ENCODE measurements around the gene FAM222A.

Gene FAM222A

GRCh38 chr12:109813810-109814416, 100.3 kb downstream of the FAM222A start:
- Histone ChIP-seq H3K4me3 (ENCODE audit: insufficient read depth, low read length, poor library complexity, severe bottlenecking) (no peak overlapping the region), H3K27ac (ENCODE audit: low read depth, low read length) (no peak overlapping the region), H3K36me3 (ENCODE audit: low read length) (no peaks in the 10 kb centered on the region), H3F3A (ENCODE audit: insufficient read depth) (no peaks in the 10 kb centered on the region), H4K20me1 (ENCODE audit: low read depth, low read length) (no peaks in the 10 kb centered on the region), H3K79me2 (ENCODE audit: insufficient read depth, low read length) (no peaks in the 10 kb centered on the region), H2AFZ (ENCODE audit: low read depth, low read length, severe bottlenecking) (no peak overlapping the region), H3K9me2 (replicated peaks; ENCODE audit: insufficient read depth, low read length) (no peaks in the 10 kb centered on the region), H3K9me3 (ENCODE audit: insufficient read depth, low read length) (no peaks in the 10 kb centered on the region), H3K27me3 (ENCODE audit: low read length) (no peaks in the 10 kb centered on the region), H3K9ac (ENCODE audit: low read length) (no peak overlapping the region), H3K4me2 (ENCODE audit: low read depth, low read length, poor library complexity, severe bottlenecking) (no peak overlapping the region)
- no peak for TF ChIP-seq EZH2phosphoT487 (conservative IDR thresholded peaks at IDR 0.05; ENCODE audit: low read length)
- TF ChIP-seq, protein P1, sequence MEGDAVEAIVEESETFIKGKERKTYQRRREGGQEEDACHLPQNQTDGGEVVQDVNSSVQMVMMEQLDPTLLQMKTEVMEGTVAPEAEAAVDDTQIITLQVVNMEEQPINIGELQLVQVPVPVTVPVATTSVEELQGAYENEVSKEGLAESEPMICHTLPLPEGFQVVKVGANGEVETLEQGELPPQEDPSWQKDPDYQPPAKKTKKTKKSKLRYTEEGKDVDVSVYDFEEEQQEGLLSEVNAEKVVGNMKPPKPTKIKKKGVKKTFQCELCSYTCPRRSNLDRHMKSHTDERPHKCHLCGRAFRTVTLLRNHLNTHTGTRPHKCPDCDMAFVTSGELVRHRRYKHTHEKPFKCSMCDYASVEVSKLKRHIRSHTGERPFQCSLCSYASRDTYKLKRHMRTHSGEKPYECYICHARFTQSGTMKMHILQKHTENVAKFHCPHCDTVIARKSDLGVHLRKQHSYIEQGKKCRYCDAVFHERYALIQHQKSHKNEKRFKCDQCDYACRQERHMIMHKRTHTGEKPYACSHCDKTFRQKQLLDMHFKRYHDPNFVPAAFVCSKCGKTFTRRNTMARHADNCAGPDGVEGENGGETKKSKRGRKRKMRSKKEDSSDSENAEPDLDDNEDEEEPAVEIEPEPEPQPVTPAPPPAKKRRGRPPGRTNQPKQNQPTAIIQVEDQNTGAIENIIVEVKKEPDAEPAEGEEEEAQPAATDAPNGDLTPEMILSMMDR (IDR thresholded peaks at IDR 0.05; ENCODE audit: insufficient read depth, low read length, poor library complexity, severe bottlenecking), result no peak

GRCh38 chr12:109814600-109815150, 101.0 kb downstream of the FAM222A start:
- H3K9me2 ChIP-seq (replicated peaks; ENCODE audit: insufficient read depth, low read length), result no peaks in the 10 kb centered on the region
- H4K20me1 ChIP-seq (ENCODE audit: low read depth, low read length), result no peaks in the 10 kb centered on the region
- H2AFZ ChIP-seq (ENCODE audit: low read depth, low read length, severe bottlenecking), result no peak overlapping the region
- no peaks in the 10 kb centered on the region for H3K27me3 ChIP-seq (ENCODE audit: low read length)
- no peak overlapping the region for H3K27ac ChIP-seq (ENCODE audit: low read depth, low read length)
- no peaks in the 10 kb centered on the region for H3K36me3 ChIP-seq (ENCODE audit: low read length)
- H3K4me2 ChIP-seq (ENCODE audit: low read depth, low read length, poor library complexity, severe bottlenecking), result no peak overlapping the region
- H3K4me3 ChIP-seq (ENCODE audit: insufficient read depth, low read length, poor library complexity, severe bottlenecking), result no peak overlapping the region
- no peaks in the 10 kb centered on the region for H3F3A ChIP-seq (ENCODE audit: insufficient read depth)
- TF ChIP-seq, protein P1 (IDR thresholded peaks at IDR 0.05; ENCODE audit: insufficient read depth, low read length, poor library complexity, severe bottlenecking), result no peak
- no peak for TF ChIP-seq EZH2phosphoT487 (conservative IDR thresholded peaks at IDR 0.05; ENCODE audit: low read length)
- H3K79me2 ChIP-seq (ENCODE audit: insufficient read depth, low read length), result no peaks in the 10 kb centered on the region
- H3K9ac ChIP-seq (ENCODE audit: low read length), result no peak overlapping the region
- H3K9me3 ChIP-seq (ENCODE audit: insufficient read depth, low read length), result no peaks in the 10 kb centered on the region

DNA sequence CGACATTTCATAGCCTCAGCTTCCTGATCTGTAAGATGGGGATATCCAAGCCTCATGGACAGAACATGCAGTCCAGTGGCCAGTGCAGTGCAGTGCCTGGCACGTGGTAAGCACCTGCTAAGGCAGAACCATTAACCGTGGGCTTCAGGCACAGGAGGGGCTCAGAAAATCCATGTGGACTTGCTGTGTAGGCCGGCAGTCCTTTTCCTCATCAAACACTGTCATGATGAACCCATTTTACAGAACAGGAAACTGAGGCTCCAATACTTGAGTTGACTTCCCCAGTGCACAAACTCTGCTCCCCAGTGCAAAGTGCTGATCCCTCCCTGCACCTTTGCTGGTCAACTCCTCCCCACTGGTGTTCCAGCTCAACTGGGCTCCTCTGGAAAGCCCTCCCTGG, 101.6 kb downstream of the FAM222A start:
- Histone ChIP-seq H3K36me3 (ENCODE audit: low read length) (no peaks in the 10 kb centered on the region), H3K79me2 (ENCODE audit: insufficient read depth, low read length) (no peaks in the 10 kb centered on the region), H4K20me1 (ENCODE audit: low read depth, low read length) (no peaks in the 10 kb centered on the region), H2AFZ (ENCODE audit: low read depth, low read length, severe bottlenecking) (no peak overlapping the region), H3K9me3 (ENCODE audit: insufficient read depth, low read length) (no peaks in the 10 kb centered on the region), H3K4me2 (ENCODE audit: low read depth, low read length, poor library complexity, severe bottlenecking) (no peak overlapping the region), H3F3A (ENCODE audit: insufficient read depth) (no peaks in the 10 kb centered on the region), H3K4me3 (ENCODE audit: insufficient read depth, low read length, poor library complexity, severe bottlenecking) (no peak overlapping the region), H3K27ac (ENCODE audit: low read depth, low read length) (no peak overlapping the region), H3K9me2 (replicated peaks; ENCODE audit: insufficient read depth, low read length) (no peaks in the 10 kb centered on the region), H3K27me3 (ENCODE audit: low read length) (no peaks in the 10 kb centered on the region), H3K9ac (ENCODE audit: low read length) (no peak overlapping the region)
- TF ChIP-seq, protein P1 (IDR thresholded peaks at IDR 0.05; ENCODE audit: insufficient read depth, low read length, poor library complexity, severe bottlenecking), result no peak
- TF ChIP-seq EZH2phosphoT487 (conservative IDR thresholded peaks at IDR 0.05; ENCODE audit: low read length), result no peak

All from SU-DHL-6 (cell line).